ENCODE measurements around the gene STIL.

Gene STIL

GRCh38 chr1:47232187-47232874, 81.6 kb downstream of the STIL start, which contains the start of gene TAL1:
TSS of gene TAL1 (minus strand) at chr1:47232225. CDS start at chr1:47225888, 6,337 bp downstream.
- no peak for DNase-seq

GRCh38 chr1:47231301-47232186, 82.4 kb downstream of the STIL start:
- no peak for DNase-seq

GRCh38 chr1:47230692-47231300, 83.2 kb downstream of the STIL start:
- DNase-seq: no peak

GRCh38 chr1:47229886-47230691, 83.9 kb downstream of the STIL start:
- no peak for DNase-seq

- no peak for DNase-seq
Measured at GRCh38 chr1:47229031-47229885, 84.7 kb downstream of the STIL start.

- DNase-seq: no peak
Measured at GRCh38 chr1:47228644-47229030, 85.3 kb downstream of the STIL start.

GRCh38 chr1:47227341-47228232, 86.4 kb downstream of the STIL start:
- no peak for DNase-seq

- no peak for DNase-seq
Measured at GRCh38 chr1:47226839-47227215, 87.1 kb downstream of the STIL start.

GRCh38 chr1:47226121-47226838, 87.7 kb downstream of the STIL start:
- DNase-seq: no peak

GRCh38 chr1:47225430-47226100, 88.4 kb downstream of the STIL start:
- DNase-seq: no peak

- DNase-seq: no peak
Measured at GRCh38 chr1:47224676-47225399, 89.1 kb downstream of the STIL start.

- DNase-seq: no peak
Measured at GRCh38 chr1:47223921-47224675, 89.8 kb downstream of the STIL start.

GRCh38 chr1:47223174-47223920, 90.6 kb downstream of the STIL start:
- DNase-seq: no peak

GRCh38 chr1:47222476-47222875, 91.5 kb downstream of the STIL start:
- no peak for DNase-seq

GRCh38 chr1:47219590-47220220, 94.2 kb downstream of the STIL start:
- DNase-seq: no peak

- DNase-seq: no peak
Measured at GRCh38 chr1:47219001-47219400, 94.9 kb downstream of the STIL start.

All from stimulated activated CD4-positive, alpha-beta T cell treated with anti-CD3 and anti-CD28 coated beads, Interleukin-2, amount 100 ng/mL, for 48 hours (primary cell).